ENCODE measurements around the gene SHLD1. TPM values are rescaled to one million over a fixed set of nuclear protein-coding genes. Genes with fewer than 3 reads are reported as not detected.

Gene SHLD1
- total RNA-seq, 1 experiment from 2014 or later, result 6.7 TPM

DNA sequence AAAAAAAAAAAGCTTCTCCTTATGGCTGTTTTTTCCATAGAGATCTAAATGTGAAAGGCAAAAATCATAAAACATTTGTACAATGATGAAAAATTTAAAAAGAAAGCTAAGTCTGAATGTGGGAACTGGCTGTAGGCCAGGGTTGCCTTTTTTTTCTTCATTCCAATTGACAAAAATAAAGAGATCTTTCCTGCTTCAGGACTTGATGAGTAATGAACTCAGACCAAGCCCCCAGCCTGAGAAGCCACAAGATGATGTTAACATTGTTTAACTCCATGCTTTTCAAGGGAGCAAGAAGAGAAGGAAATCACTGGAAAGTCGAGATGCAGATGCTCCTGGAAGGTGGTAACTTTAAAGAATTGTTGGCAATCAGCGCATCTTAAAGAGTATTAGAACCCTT is 158.8 kb downstream of the SHLD1 start:
- Mint-ChIP-seq H3K27ac (no peak overlapping the region), H3K27me3 (ENCODE audit: low read depth) (peaks cover 40% of the 10 kb centered on the region), H3K4me1 (peaks cover 17 to 24% of the 10 kb centered on the region in 2 experiments), H3K4me3 (no peak overlapping the region), H3K9me3 (no peaks in the 10 kb centered on the region), H3K36me3 (ENCODE audit: insufficient read depth in 1 of 3, low read depth in 3 of 3) (no peaks in the 10 kb centered on the region)
- Histone ChIP-seq H3K56ac (ENCODE audit: insufficient read length, low read depth, low read length) (no peak overlapping the region), H3K79me1 (ENCODE audit: insufficient read depth, low read depth, low read length, poor library complexity, severe bottlenecking) (no peaks in the 10 kb centered on the region), H4K20me1 (ENCODE audit: control insufficient read depth, insufficient read depth, insufficient read length) (no peaks in the 10 kb centered on the region), H4K5ac (ENCODE audit: insufficient read length, low read depth, low read length) (no peak overlapping the region), H2BK20ac (ENCODE audit: low read depth, low read length, poor library complexity, severe bottlenecking) (no peak overlapping the region), H3K14ac (ENCODE audit: insufficient read depth, low read length) (no peak overlapping the region), H4K8ac (replicated peaks; ENCODE audit: insufficient read length, low read depth, low read length) (no peak overlapping the region), H2AK5ac (ENCODE audit: insufficient read length, low read length) (no peak overlapping the region), H3K79me2 (ENCODE audit: insufficient read depth, low read length) (no peaks in the 10 kb centered on the region), H4K91ac (ENCODE audit: insufficient read length, low read depth, low read length) (no peak overlapping the region), H3K9ac (ENCODE audit: extremely low read depth, insufficient read length, low read length) (no peak overlapping the region), H2BK120ac (ENCODE audit: low read depth, low read length, poor library complexity, severe bottlenecking) (no peak overlapping the region), H3K9me3 (ENCODE audit: control insufficient read depth, low read depth, low read length) (no peaks in the 10 kb centered on the region), H3K23ac (ENCODE audit: insufficient read length, low read depth, low read length) (no peak overlapping the region), H3K27ac (ENCODE audit: insufficient read length, low read depth, low read length) (no peak overlapping the region), H3K18ac (ENCODE audit: insufficient read length, low read depth, low read length) (no peak overlapping the region), H2BK12ac (ENCODE audit: insufficient read length, low read depth, low read length) (no peak overlapping the region), H3K4me2 (ENCODE audit: insufficient read depth, insufficient read length, low read length) (no peak overlapping the region), H2BK15ac (ENCODE audit: low read depth, low read length) (no peak overlapping the region), H3K4ac (ENCODE audit: low read depth, low read length) (no peak overlapping the region), H3T11ph (ENCODE audit: low read length) (no peak overlapping the region), H3K4me1 (ENCODE audit: insufficient read depth, low read length) (no peaks in the 10 kb centered on the region; the same call in 1 of the 2 replicates), H2BK5ac (ENCODE audit: insufficient read length, low read length) (no peak overlapping the region), H2AFZ (ENCODE audit: low read length) (no peak overlapping the region), H3K27me3 (ENCODE audit: insufficient read depth, low read length) (no peaks in the 10 kb centered on the region; the same call in 1 of the 2 replicates), H3K23me2 (ENCODE audit: insufficient read length, low read depth, low read length, poor library complexity, severe bottlenecking) (no peaks in the 10 kb centered on the region)
- no peak for DNase-seq
- WGBS (ENCODE audit: extremely low coverage, insufficient read length, low lambda C conversion rate), result no CpG with 5 or more reads among the region's 2 CpGs
- no peak for TF ChIP-seq CTCF (conservative IDR thresholded peaks at IDR 0.05)

All from H9 (cell line).